GM19463 (cell line): ENCODE measurements around the gene DCAF7.

ENCODE experiments used
- ATAC-seq: cut with Tn5 transposase; IDR thresholded peaks from one replicate; pipeline ENCODE4 v1.9.1; 2021; ENCODE audit warnings: mild to moderate bottlenecking, moderate library complexity; ENCODE audit not compliant: unreplicated experiment

The DCAF7 gene

GRCh38 chr17:63623786-63624530, 73.7 kb downstream of the DCAF7 start:
- ATAC-seq = no peak

GRCh38 chr17:63624531-63624880, 74.2 kb downstream of the DCAF7 start:
- ATAC-seq = no peak

GRCh38 chr17:63626551-63627180, 76.4 kb downstream of the DCAF7 start:
- ATAC-seq = no peak

- no peak for ATAC-seq
These were observed 79.3 kb downstream of the DCAF7 start for GRCh38 chr17:63629627-63630026.

- ATAC-seq = no peak
These were observed 80.8 kb downstream of the DCAF7 start for GRCh38 chr17:63631062-63631461.

GRCh38 chr17:63631626-63632025, 81.3 kb downstream of the DCAF7 start:
- no peak for ATAC-seq

GRCh38 chr17:63633742-63634141, 83.5 kb downstream of the DCAF7 start:
- no peak for ATAC-seq

GRCh38 chr17:63634163-63634562, 83.9 kb downstream of the DCAF7 start:
- ATAC-seq = no peak

GRCh38 chr17:63634816-63635215, 84.5 kb downstream of the DCAF7 start:
- ATAC-seq = no peak

GRCh38 chr17:63635290-63635689, 85.0 kb downstream of the DCAF7 start:
- no peak for ATAC-seq

- ATAC-seq = no peak
These were observed 85.5 kb downstream of the DCAF7 start for GRCh38 chr17:63635787-63636186.

- ATAC-seq = no peak
These were observed 88.8 kb downstream of the DCAF7 start for GRCh38 chr17:63639125-63639524.

- ATAC-seq = no peak
These were observed 89.8 kb downstream of the DCAF7 start for GRCh38 chr17:63640038-63640437.

- ATAC-seq = no peak
These were observed 91.6 kb downstream of the DCAF7 start for GRCh38 chr17:63641692-63642448.
